CD4-positive, alpha-beta T cell (primary cell): ENCODE measurements around the gene PCP2. TPM values are rescaled to one million over a fixed set of nuclear protein-coding genes. Genes with fewer than 3 reads are reported as not detected.

Experiments used
- ATAC-seq: fragments of 200-7000 bp; cut with Tn5 transposase; one replicate; pipeline ENCODE4 v1.10.0; 2022; ENCODE audit warnings: mild to moderate bottlenecking; ENCODE audit not compliant: poor library complexity
- CTCF ChIA-PET: fragments of 350-600 bp; sonication (Branson Sonifier 250); formaldehyde crosslinking; loops from one replicate; lab custom pipeline; 2021; ENCODE audit warnings: antibody characterized with exemption, inconsistent platforms; lab: Charles Lee
- POLR2A ChIA-PET: fragments of 350-600 bp; sonication (Branson Sonifier 250); formaldehyde crosslinking; loops from one replicate; lab custom pipeline; 2021; ENCODE audit warnings: antibody characterized with exemption, inconsistent platforms; lab: Charles Lee
- DNase-seq, 14 experiments: peaks; one replicate each; pipeline ENCODE4 v3.0.0-alpha.2; 2013 to 2020; ENCODE audit warnings: mixed read lengths in 2 of 14
- H3K27ac ChIP-seq, 2 donors: one replicate each; pipeline versions ENCODE4 v1.5.1 to v1.7.0; 2013; ENCODE audit warnings: low read length in 2 of 2, low read depth in 1 of 2, mild to moderate bottlenecking in 1 of 2
- H3K27me3 ChIP-seq, 2 experiments: 1 replicate in 1 of 2; 2 replicates in 1 of 2; pipeline versions ENCODE4 v1.6.1 to v1.7.0; 2013; ENCODE audit warnings: low read length in 2 of 2, control low read depth in 1 of 2, mild to moderate bottlenecking in 1 of 2, moderate library complexity in 1 of 2; ENCODE audit not compliant: insufficient read depth in 2 of 2, control insufficient read depth in 1 of 2
- H3K36me3 ChIP-seq: one replicate; pipeline ENCODE4 v1.6.1; 2013; ENCODE audit warnings: low read length, control low read depth; ENCODE audit not compliant: insufficient read depth
- H3K4me1 ChIP-seq: one replicate; pipeline ENCODE4 v1.6.1; 2013; ENCODE audit warnings: low read length, control low read depth; ENCODE audit not compliant: insufficient read depth
- H3K4me3 ChIP-seq: one replicate; pipeline ENCODE4 v1.5.1; 2013; ENCODE audit warnings: mild to moderate bottlenecking, low read length, moderate library complexity
- H3K9me3 ChIP-seq, 2 experiments: 1 replicate in 1 of 2; 2 replicates in 1 of 2; pipeline versions ENCODE4 v1.6.1 to v1.7.0; 2013; ENCODE audit warnings: low read length in 2 of 2, mild to moderate bottlenecking in 2 of 2, control low read depth in 1 of 2, moderate library complexity in 1 of 2; ENCODE audit not compliant: control insufficient read depth in 1 of 2, insufficient read depth in 1 of 2
- H3K27ac Mint-ChIP-seq: one replicate; pipeline ENCODE4 v1.8.0; 2020; ENCODE audit warnings: mixed read lengths
- H3K27me3 Mint-ChIP-seq: one replicate; pipeline ENCODE4 v1.8.0; 2021; ENCODE audit warnings: mixed read lengths
- H3K36me3 Mint-ChIP-seq: one replicate; pipeline ENCODE4 v1.8.0; 2021; ENCODE audit warnings: low read depth, mixed read lengths
- H3K4me1 Mint-ChIP-seq: one replicate; pipeline ENCODE4 v1.8.0; 2021; ENCODE audit warnings: low read depth, mixed read lengths
- H3K4me3 Mint-ChIP-seq: one replicate; pipeline ENCODE4 v1.8.0; 2020; ENCODE audit warnings: mild to moderate bottlenecking, mixed read lengths
- H3K9me3 Mint-ChIP-seq: one replicate; pipeline ENCODE4 v1.8.0; 2020; ENCODE audit warnings: mixed read lengths
- CTCF ChIP-seq: fragments of 200-600 bp; IDR thresholded peaks from one replicate; pipeline ENCODE4 v1.8.0; 2022; ENCODE audit warnings: antibody characterized with exemption, mild to moderate bottlenecking
- intact Hi-C, 2 experiments: fragments of 100-400 bp; cut with DNase I in 1 of 2; cut with micrococcal nuclease in 1 of 2; formaldehyde crosslinking; loops; one replicate each; pipeline versions ENCODE4 v1.15.1 to v1.9.0; 2023 to 2025; cut with DNase I, micrococcal nuclease
- total RNA-seq, 174 experiments: library from RNA in 2 of 174; stranded (reverse) in 2 of 174; gene quantifications; one replicate each; pipeline ENCODE4 v1.2.3 and lab custom pipeline; 2021 to 2026

The PCP2 gene
- total RNA-seq, 2 experiments from 2014 or later = 1.9 to 2.1 TPM

DNA sequence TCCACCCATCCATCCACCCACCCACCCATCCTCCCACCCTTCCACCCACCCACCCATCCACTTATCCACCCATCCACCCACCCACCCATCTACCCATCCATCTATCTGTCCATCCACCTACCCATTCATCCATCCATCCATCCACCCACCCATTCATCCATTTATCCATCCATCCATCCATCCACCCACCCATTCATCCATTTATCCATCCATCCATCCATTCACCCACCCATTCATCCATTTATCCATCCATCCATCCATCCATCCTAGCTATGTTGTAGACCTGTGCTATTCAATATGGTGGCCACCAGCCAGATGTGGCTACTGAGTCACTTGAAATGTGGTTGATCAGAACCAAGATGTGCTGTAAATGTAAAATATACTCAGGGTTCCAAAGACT, 32.8 kb downstream of the PCP2 start:
- no peaks in the 10 kb centered on the region for H3K9me3 Mint-ChIP-seq
- no peak overlapping the region for H3K27ac Mint-ChIP-seq
- H3K4me1 ChIP-seq = peaks cover 8% of the 10 kb centered on the region
- H3K27ac ChIP-seq = no peak overlapping the region
- no peak for TF ChIP-seq CTCF
- CTCF ChIA-PET = no interaction called here
- POLR2A ChIA-PET = no interaction called here
- no peaks in the 10 kb centered on the region for H3K36me3 ChIP-seq
- H3K4me1 Mint-ChIP-seq = no peaks in the 10 kb centered on the region
- H3K9me3 ChIP-seq = peaks cover 0 to 19% of the 10 kb centered on the region in 2 experiments
- no peaks in the 10 kb centered on the region for H3K36me3 Mint-ChIP-seq
- ATAC-seq = no peak
- H3K27me3 Mint-ChIP-seq = peaks cover 45% of the 10 kb centered on the region
- intact Hi-C loops = no loop called here
- no peak overlapping the region for H3K4me3 ChIP-seq
- peaks cover 23 to 26% of the 10 kb centered on the region in 2 experiments for H3K27me3 ChIP-seq
- DNase-seq = no peak
- H3K4me3 Mint-ChIP-seq = no peak overlapping the region

DNA sequence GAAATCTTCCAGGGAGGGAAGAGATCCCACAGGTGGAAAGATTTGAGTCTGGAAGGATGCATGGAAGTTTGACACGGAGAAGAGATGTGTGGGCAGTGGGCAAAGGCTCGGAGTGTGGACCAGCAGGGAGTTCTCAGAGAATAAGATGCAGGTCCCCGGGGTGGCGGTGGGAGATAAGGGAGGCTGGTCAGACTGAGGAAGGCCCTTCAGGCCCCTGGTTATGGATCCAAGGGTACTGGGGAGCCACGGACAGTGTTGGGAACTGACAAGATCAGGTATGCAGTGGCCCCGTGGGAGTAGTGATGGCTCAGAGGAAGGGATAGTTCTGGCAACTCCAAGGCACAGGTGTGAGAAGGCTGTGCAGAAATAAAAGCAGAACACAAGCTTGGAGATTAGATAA, 35.3 kb downstream of the PCP2 start:
- Histone ChIP-seq H3K27me3 (peaks cover 29 to 32% of the 10 kb centered on the region in 2 experiments), H3K4me1 (peaks cover 11% of the 10 kb centered on the region), H3K36me3 (no peaks in the 10 kb centered on the region), H3K27ac (no peak overlapping the region), H3K9me3 (peaks cover 0 to 8% of the 10 kb centered on the region in 2 experiments), H3K4me3 (no peak overlapping the region)
- CTCF ChIA-PET = no interaction called here
- Mint-ChIP-seq H3K4me3 (peak overlapping the region; percentile 20), H3K4me1 (peaks cover 5% of the 10 kb centered on the region), H3K9me3 (no peaks in the 10 kb centered on the region), H3K36me3 (no peaks in the 10 kb centered on the region), H3K27me3 (peaks cover 55% of the 10 kb centered on the region), H3K27ac (no peak overlapping the region)
- ATAC-seq = no peak
- TF ChIP-seq CTCF = no peak
- DNase-seq = no peak
- POLR2A ChIA-PET = interaction anchor here (0.6 kb wide), 1 partner anchor 798 kb away, joined by 3 read pairs; no protein-coding TSS in a partner anchor
- intact Hi-C loops = no loop called here

DNA sequence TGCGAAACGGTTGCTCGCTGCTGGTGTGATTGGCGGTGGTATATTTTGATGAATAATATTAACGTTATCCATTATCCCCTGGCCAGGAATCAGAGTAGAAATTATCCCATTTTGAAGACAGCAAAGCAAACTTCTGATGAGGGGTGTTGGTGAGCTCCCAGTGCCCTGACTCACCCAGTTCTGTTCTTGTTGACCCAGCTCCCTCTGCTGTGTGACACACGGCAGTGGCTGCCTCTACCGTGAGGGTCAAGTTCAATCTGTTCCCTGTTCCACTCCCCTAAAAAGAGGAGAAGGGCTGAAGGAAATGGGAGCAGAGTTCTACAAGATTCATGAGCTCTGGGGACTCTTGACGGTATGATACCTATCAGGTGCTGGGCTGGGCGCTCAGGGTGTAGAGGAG, 35.8 kb downstream of the PCP2 start:
- H3K36me3 ChIP-seq = no peaks in the 10 kb centered on the region
- H3K27me3 Mint-ChIP-seq = peaks cover 57% of the 10 kb centered on the region
- intact Hi-C loops = no loop called here
- no peak overlapping the region for H3K27ac Mint-ChIP-seq
- ChIA-PET POLR2A (interaction anchor here (0.6 to 0.9 kb wide), 2 partner anchors 32 to 798 kb away, joined by 3 to 4 read pairs; partner anchors contain the start of genes PET100 and XAB2), CTCF (no interaction called here)
- DNase-seq (no peak), ATAC-seq (no peak)
- H3K9me3 ChIP-seq = peaks cover 0 to 8% of the 10 kb centered on the region in 2 experiments
- H3K27me3 ChIP-seq = peaks cover 30 to 32% of the 10 kb centered on the region in 2 experiments
- TF ChIP-seq CTCF = no peak
- H3K4me3 Mint-ChIP-seq = peak overlapping the region; percentile 20
- H3K4me3 ChIP-seq = no peak overlapping the region
- peaks cover 11% of the 10 kb centered on the region for H3K4me1 ChIP-seq
- H3K9me3 Mint-ChIP-seq = no peaks in the 10 kb centered on the region
- no peaks in the 10 kb centered on the region for H3K36me3 Mint-ChIP-seq
- no peak overlapping the region for H3K27ac ChIP-seq
- peaks cover 5% of the 10 kb centered on the region for H3K4me1 Mint-ChIP-seq
